Measurements from ENCODE around the gene NCR3LG1. TPM values are rescaled to one million over a fixed set of nuclear protein-coding genes. Genes with fewer than 3 reads are reported as not detected.

The NCR3LG1 gene
- total and polyA plus RNA-seq, 2 of the 4 experiments (the other 2 are of a cell fraction), result 1.7 to 4.1 TPM

- Histone ChIP-seq H3K4me2 (ENCODE audit: low read depth, low read length) (no peak overlapping the region), H2AFZ (replicated peaks; ENCODE audit: low read length, poor library complexity) (peak overlapping the region; percentile 39), H3K18ac (ENCODE audit: low read depth, low read length) (no peak overlapping the region), H3K4me3 (ENCODE audit: insufficient read depth, low read depth, low read length) (no peak overlapping the region), H3K56ac (ENCODE audit: extremely low read depth, insufficient read depth, low read length) (no peak overlapping the region), H2AK9ac (replicated peaks; ENCODE audit: low read depth, low read length, poor library complexity) (no peak overlapping the region), H2BK20ac (ENCODE audit: low read depth, low read length) (no peak overlapping the region), H3K9ac (ENCODE audit: low read depth, low read length) (no peak overlapping the region), H3K36me3 (ENCODE audit: control insufficient read depth, insufficient read depth, low read length) (no peaks in the 10 kb centered on the region), H4K91ac (ENCODE audit: insufficient read depth, low read depth, low read length) (no peak overlapping the region), H2AK5ac (ENCODE audit: low read depth, low read length) (no peak overlapping the region), H3K9me3 (ENCODE audit: control insufficient read depth, insufficient read depth, low read length) (no peaks in the 10 kb centered on the region), H3K4ac (ENCODE audit: low read depth, low read length) (no peak overlapping the region), H4K20me1 (ENCODE audit: insufficient read depth, low read length) (no peaks in the 10 kb centered on the region), H3K9me1 (ENCODE audit: insufficient read depth, low read length) (peaks cover 22% of the 10 kb centered on the region), H3K27me3 (ENCODE audit: control insufficient read depth, insufficient read depth, low read length) (peaks cover 11% of the 10 kb centered on the region; the same call in 1 of the 2 replicates), H2BK15ac (ENCODE audit: low read depth, low read length) (no peak overlapping the region), H2BK120ac (ENCODE audit: low read depth, low read length) (no peak overlapping the region), H3K14ac (replicated peaks; ENCODE audit: low read depth, low read length) (no peak overlapping the region), H4K5ac (ENCODE audit: low read depth, low read length) (no peak overlapping the region), H3K79me1 (ENCODE audit: low read depth in 1 of 2, low read length in 2 of 2) (no peaks in the 10 kb centered on the region), H3K27ac (ENCODE audit: insufficient read depth, low read length) (no peak overlapping the region), H3K4me1 (ENCODE audit: control insufficient read depth, insufficient read depth, low read length) (peaks cover 7% of the 10 kb centered on the region), H2BK5ac (ENCODE audit: low read depth, low read length, poor library complexity, severe bottlenecking) (no peak overlapping the region), H4K8ac (ENCODE audit: low read depth in 2 of 2, low read length in 2 of 2) (no peak overlapping the region), H3K23ac (ENCODE audit: low read depth, low read length) (no peak overlapping the region)
- TF ChIP-seq RCOR1 (IDR thresholded peaks at IDR 0.05; ENCODE audit: insufficient replicate concordance, low read length) (no peak), RFX5 (IDR thresholded peaks at IDR 0.05; ENCODE audit: low read depth, low read length) (no peak), MAZ (IDR thresholded peaks at IDR 0.05; ENCODE audit: borderline replicate concordance, low read depth, low read length) (no peak), CEBPB (IDR thresholded peaks at IDR 0.05; ENCODE audit: low read depth, low read length) (no peak), CHD1 (IDR thresholded peaks at IDR 0.05; ENCODE audit: low read depth, low read length) (no peak), RAD21 (IDR thresholded peaks at IDR 0.05; ENCODE audit: low read length) (no peak), MXI1 (IDR thresholded peaks at IDR 0.05; ENCODE audit: borderline replicate concordance, low read depth, low read length) (no peak), BHLHE40 (IDR thresholded peaks at IDR 0.05; ENCODE audit: low read depth, low read length) (no peak), POLR2A (IDR thresholded peaks at IDR 0.05; ENCODE audit: low read depth, low read length) (no peak), SMC3 (IDR thresholded peaks at IDR 0.05; ENCODE audit: low read depth, low read length) (no peak), NFE2L2 (IDR thresholded peaks at IDR 0.05; ENCODE audit: low read depth, low read length) (no peak), MAFK (IDR thresholded peaks at IDR 0.05; ENCODE audit: low read depth, low read length) (no peak), FOS (IDR thresholded peaks at IDR 0.05; ENCODE audit: low read depth, low read length) (no peak), ELK1 (IDR thresholded peaks at IDR 0.05; ENCODE audit: borderline replicate concordance, low read depth, low read length) (no peak)
- TF ChIP-seq, protein P1, sequence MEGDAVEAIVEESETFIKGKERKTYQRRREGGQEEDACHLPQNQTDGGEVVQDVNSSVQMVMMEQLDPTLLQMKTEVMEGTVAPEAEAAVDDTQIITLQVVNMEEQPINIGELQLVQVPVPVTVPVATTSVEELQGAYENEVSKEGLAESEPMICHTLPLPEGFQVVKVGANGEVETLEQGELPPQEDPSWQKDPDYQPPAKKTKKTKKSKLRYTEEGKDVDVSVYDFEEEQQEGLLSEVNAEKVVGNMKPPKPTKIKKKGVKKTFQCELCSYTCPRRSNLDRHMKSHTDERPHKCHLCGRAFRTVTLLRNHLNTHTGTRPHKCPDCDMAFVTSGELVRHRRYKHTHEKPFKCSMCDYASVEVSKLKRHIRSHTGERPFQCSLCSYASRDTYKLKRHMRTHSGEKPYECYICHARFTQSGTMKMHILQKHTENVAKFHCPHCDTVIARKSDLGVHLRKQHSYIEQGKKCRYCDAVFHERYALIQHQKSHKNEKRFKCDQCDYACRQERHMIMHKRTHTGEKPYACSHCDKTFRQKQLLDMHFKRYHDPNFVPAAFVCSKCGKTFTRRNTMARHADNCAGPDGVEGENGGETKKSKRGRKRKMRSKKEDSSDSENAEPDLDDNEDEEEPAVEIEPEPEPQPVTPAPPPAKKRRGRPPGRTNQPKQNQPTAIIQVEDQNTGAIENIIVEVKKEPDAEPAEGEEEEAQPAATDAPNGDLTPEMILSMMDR (conservative IDR thresholded peaks at IDR 0.05; ENCODE audit: low read depth, low read length), result no peak
- TF ChIP-seq, protein P2, sequence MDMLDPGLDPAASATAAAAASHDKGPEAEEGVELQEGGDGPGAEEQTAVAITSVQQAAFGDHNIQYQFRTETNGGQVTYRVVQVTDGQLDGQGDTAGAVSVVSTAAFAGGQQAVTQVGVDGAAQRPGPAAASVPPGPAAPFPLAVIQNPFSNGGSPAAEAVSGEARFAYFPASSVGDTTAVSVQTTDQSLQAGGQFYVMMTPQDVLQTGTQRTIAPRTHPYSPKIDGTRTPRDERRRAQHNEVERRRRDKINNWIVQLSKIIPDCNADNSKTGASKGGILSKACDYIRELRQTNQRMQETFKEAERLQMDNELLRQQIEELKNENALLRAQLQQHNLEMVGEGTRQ (IDR thresholded peaks at IDR 0.05; ENCODE audit: low read depth, low read length), result no peak
- ChIA-PET POLR2A (ENCODE audit: unreplicated experiment) (no interaction called here), CTCF (no interaction called here)
- no TSS peak for BruUV-seq (replicated peaks)
- in situ Hi-C loops (cut with MboI; ENCODE audit: low sequenced_read_pairs) (no loop called here), dilution Hi-C loops (cut with HindIII; ENCODE audit: low sequenced_read_pairs, unreplicated experiment) (no loop called here), intact Hi-C loops (cut with micrococcal nuclease) (no loop called here)
- DNase-seq (no peak), ATAC-seq (ENCODE audit: low read depth) (no peak)
- whole genome bisulfite sequencing, 2 experiments (ENCODE audit: extremely low coverage in 2 of 2, insufficient read length in 1 of 2), result no CpG with 5 or more reads among the region's 5 CpGs
Measured at GRCh38 chr11:17385492-17385891, 33.9 kb downstream of the NCR3LG1 start.
